NCI-H524 (cell line): ENCODE results near the gene SMARCA2.

ENCODE experiments used
- DNase-seq, 2 experiments: peaks; one replicate each; lab custom pipeline; 2025; lab: John Stamatoyannopoulos, UW

SMARCA2 gene

DNA sequence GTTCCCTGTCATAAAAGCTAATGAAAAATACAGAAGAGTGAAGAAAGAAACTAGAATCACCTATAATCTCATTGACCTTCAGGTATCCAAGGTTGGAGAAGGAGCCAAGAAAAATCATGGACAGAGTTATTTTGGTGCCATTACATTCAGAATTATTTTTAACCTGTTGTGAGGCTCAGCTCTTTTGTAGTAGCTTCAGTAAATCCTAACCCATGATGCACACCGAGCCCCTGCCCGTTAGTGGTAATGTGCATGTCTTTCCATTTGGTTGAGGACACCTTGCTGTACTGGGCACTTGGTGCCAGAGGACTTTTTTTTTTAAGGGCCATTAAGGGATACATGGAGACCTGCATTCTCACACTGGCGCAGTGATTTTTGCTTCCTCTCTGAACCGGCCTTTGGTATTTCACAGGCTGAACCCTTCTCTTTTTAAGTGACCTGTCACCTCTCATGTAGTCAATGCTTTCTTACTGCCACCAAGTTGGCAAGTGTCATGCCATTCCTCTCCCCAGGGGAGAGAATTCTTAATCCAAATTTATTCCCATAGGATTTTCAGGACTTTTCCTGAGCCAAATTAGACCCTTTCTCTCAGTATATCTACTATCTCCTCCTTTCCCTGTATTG, 125.6 kb downstream of the SMARCA2 start:
- DNase-seq: no peak

- no peak for DNase-seq
These were observed 127.1 kb downstream of the SMARCA2 start for GRCh38 chr9:2142212-2142611.

DNA sequence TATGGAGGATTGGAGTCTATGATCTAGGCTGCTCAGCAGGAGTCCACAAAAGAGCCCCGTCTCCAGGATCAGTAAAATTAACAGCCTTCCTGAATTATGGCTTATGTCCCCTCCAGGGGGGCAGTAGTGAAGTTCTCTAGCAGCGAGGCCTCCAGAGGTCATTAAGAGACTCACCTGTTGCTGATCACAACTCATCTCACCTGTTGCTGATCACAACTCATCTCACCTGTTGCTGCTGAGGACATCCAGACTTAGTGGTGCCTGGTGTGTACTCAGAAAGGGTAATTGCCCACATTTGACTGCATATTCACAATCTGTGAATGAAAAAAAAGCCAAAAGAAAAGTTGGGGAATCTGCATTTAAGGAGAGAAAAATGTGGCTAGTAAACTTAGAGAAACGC, 129.5 kb downstream of the SMARCA2 start:
- DNase-seq: peak; percentile 7 to 43

DNA sequence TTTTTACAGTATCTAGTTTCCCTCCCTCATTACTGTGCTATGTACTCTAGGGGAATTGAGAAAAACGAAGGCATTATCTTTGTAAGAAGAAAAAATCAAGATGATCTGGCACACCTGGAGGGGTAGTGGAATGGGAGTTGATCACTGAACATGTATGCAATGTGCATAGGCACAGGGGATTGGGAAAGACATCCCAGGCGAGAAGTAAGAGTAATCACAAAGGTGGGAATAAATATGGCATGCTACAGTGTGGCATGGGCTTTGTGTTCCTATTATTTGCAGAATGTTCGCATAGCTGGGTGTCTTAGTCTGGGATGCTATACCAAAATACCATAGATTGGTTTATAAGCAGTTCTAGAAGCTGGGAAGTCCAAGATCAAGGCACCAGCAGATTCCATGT, 130.6 kb downstream of the SMARCA2 start:
- DNase-seq: no peak

DNA sequence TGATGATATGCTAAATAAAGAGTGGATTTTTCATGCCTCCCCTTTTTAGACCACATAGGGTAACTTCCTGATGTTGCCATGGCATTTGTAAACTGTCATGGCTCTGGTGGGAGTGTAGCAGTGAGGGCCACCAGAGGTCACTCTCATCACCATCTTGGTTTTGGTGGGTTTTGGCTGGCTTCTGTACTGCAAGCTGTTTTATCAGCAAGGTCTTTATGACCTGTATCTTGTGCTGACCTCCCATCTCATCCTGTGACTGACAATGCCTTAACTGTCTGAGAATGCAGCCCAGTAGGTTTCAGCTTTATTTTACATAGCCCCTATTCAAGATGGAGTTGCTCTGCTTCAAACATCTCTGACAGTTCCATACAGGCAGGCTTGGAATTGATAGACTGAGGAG, 131.6 kb downstream of the SMARCA2 start:
- DNase-seq: peak in 1 of 2 experiments; percentile 19

- DNase-seq: no peak
These were observed 135.2 kb downstream of the SMARCA2 start for GRCh38 chr9:2150338-2150737.

- DNase-seq: no peak
These were observed 136.0 kb downstream of the SMARCA2 start for GRCh38 chr9:2151171-2151570.

DNA sequence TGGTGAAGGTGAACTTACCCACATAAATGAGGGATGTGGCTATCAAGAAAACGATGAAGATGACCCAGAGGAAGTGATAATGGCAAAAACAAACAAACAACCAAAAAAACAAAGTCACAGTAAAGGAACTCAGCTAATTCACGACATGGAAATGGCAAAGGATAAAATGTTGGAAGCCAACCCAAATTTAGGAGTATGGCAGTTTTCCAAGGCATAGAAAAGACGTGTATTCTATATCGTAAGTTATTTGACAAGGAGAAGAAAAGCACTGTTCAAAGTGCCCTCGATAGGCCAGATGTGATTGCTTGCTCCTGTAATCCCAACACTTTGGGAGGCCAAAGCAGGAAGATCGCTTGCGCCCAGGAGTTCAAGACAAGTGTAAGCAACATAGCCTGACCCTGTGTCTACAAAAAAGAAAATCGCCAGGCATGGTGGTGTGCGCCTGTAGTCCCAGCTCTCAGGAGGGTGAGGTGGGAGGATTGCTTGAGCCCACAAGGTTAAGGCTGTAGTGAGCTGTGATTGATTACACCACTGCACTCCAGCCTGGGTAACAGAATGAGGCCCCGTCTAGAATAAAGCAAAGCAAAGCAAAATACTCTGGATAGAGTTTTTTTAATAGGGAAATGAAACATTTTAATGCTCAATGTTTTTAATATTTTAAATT, 138.0 kb downstream of the SMARCA2 start:
- DNase-seq: no peak

- DNase-seq: no peak
These were observed 138.6 kb downstream of the SMARCA2 start for GRCh38 chr9:2153630-2154217.

DNA sequence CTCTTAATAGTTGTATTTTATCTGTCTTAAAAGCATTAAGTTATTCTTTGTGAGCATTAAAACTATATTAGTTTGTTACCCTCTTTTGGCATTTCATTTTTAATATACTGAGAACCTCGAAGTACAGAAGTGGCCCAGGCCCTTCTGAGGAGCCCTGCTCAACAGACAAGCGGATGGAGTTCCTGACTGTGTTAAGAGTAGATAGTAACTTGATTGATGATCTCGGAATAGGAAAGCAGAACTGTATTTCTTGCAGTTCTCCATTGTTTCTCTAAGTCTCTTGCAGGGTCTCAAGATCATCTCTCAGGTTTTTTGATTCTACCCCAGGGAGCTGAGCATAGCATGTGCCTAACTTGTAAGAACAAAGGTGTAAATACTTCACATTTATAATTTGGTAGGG, 139.6 kb downstream of the SMARCA2 start:
- DNase-seq: no peak

- no peak for DNase-seq
These were observed 140.8 kb downstream of the SMARCA2 start for GRCh38 chr9:2155966-2156365.

- peak; percentile 34 to 49 for DNase-seq
These were observed 142.3 kb downstream of the SMARCA2 start for GRCh38 chr9:2157277-2158110.

GRCh38 chr9:2158111-2158610, 143.0 kb downstream of the SMARCA2 start:
- DNase-seq: peak; percentile 25 to 52

- DNase-seq: no peak
These were observed 143.8 kb downstream of the SMARCA2 start for GRCh38 chr9:2158766-2159430.

- DNase-seq: no peak
These were observed 144.6 kb downstream of the SMARCA2 start for GRCh38 chr9:2159521-2160454.

- no peak for DNase-seq
These were observed 146.5 kb downstream of the SMARCA2 start for GRCh38 chr9:2161661-2162060.

GRCh38 chr9:2163231-2163885, 148.2 kb downstream of the SMARCA2 start:
- no peak for DNase-seq

- no peak for DNase-seq
These were observed 149.1 kb downstream of the SMARCA2 start for GRCh38 chr9:2164268-2164667.

DNA sequence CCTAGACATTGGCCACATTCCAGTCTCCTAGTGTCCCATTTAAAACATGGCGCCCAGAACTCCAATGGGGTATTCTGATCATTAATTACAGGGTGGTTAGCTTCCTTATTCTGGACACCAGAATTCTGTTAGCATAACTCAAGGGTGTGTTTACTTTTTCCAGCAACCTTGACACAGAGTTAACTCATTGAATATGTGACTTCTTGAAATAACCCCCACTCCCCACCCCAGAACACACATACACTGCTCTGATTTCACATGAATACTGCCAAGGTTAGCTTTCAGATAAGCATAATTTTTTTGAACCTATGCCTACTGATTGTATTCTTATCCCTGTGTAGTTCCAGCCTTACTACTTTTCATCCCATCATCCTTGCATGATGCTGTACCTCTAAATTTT, 151.1 kb downstream of the SMARCA2 start:
- DNase-seq: no peak

DNA sequence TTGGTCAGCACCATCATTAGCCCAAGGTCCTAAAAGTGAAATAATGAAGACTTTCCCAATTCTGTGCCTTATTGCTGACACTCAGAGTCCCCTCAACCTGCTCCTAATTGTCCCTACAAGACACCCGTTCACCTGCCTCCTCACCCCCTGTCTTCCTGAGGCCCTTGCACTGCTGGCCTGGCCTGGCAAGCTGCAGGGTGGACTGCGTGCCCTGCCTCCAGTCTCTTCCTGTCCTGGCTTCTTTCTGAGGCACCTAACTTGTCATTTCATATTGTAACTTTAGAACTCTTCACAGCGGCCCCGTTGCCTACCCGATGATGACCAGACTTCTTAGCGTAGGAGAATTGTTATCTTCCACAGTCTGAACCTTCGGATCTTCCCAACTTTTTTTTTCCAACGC, 153.9 kb downstream of the SMARCA2 start:
- DNase-seq: no peak
